ENCODE measurements around the gene FSTL5. TPM values are rescaled to one million over a fixed set of nuclear protein-coding genes. Genes with fewer than 3 reads are reported as not detected.

FSTL5 gene
- total RNA-seq, 2 experiments from 2014 or later, result not detected

- Histone ChIP-seq H3K9me2 (ENCODE audit: insufficient read depth, low read length) (no peaks in the 10 kb centered on the region), H3K4me3 (ENCODE audit: low read depth, low read length, poor library complexity, severe bottlenecking) (no peak overlapping the region), H2AFZ (ENCODE audit: low read length) (no peak overlapping the region), H3K4me1 (ENCODE audit: insufficient read depth, low read length, poor library complexity, severe bottlenecking) (no peaks in the 10 kb centered on the region), H3K79me2 (ENCODE audit: insufficient read depth, low read depth, low read length) (no peaks in the 10 kb centered on the region), H3K27ac (ENCODE audit: low read depth, low read length, poor library complexity, severe bottlenecking) (no peak overlapping the region), H3K4me2 (ENCODE audit: low read length) (no peak overlapping the region), H4K20me1 (ENCODE audit: insufficient read depth, low read length) (no peaks in the 10 kb centered on the region), H3K9me3 (ENCODE audit: low read length) (no peaks in the 10 kb centered on the region), H3K36me3 (ENCODE audit: insufficient read depth, low read length) (no peaks in the 10 kb centered on the region)
- ChIA-PET CTCF (ENCODE audit: unreplicated experiment) (no interaction called here), POLR2A (no interaction called here)
- intact Hi-C loops (cut with micrococcal nuclease; ENCODE audit: unreplicated experiment), result no loop called here
- no TSS peak for BruUV-seq (replicated peaks)
- TF ChIP-seq, protein P1, sequence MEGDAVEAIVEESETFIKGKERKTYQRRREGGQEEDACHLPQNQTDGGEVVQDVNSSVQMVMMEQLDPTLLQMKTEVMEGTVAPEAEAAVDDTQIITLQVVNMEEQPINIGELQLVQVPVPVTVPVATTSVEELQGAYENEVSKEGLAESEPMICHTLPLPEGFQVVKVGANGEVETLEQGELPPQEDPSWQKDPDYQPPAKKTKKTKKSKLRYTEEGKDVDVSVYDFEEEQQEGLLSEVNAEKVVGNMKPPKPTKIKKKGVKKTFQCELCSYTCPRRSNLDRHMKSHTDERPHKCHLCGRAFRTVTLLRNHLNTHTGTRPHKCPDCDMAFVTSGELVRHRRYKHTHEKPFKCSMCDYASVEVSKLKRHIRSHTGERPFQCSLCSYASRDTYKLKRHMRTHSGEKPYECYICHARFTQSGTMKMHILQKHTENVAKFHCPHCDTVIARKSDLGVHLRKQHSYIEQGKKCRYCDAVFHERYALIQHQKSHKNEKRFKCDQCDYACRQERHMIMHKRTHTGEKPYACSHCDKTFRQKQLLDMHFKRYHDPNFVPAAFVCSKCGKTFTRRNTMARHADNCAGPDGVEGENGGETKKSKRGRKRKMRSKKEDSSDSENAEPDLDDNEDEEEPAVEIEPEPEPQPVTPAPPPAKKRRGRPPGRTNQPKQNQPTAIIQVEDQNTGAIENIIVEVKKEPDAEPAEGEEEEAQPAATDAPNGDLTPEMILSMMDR (conservative IDR thresholded peaks at IDR 0.05; ENCODE audit: low read length), result no peak
- TF ChIP-seq EZH2phosphoT487 (IDR thresholded peaks at IDR 0.05; ENCODE audit: borderline replicate concordance, low read depth, low read length), result no peak
- no peak for DNase-seq (ENCODE audit: low spot score)
These were observed 125.7 kb downstream of the FSTL5 start for GRCh38 chr4:162038112-162038511.

GRCh38 chr4:162017863-162018262 is 145.9 kb downstream of the FSTL5 start:
- Histone ChIP-seq H2AFZ (ENCODE audit: low read length) (no peak overlapping the region), H3K9me2 (ENCODE audit: insufficient read depth, low read length) (no peaks in the 10 kb centered on the region), H3K9me3 (ENCODE audit: low read length) (no peaks in the 10 kb centered on the region), H3K4me3 (ENCODE audit: low read depth, low read length, poor library complexity, severe bottlenecking) (no peak overlapping the region), H4K20me1 (ENCODE audit: insufficient read depth, low read length) (no peaks in the 10 kb centered on the region), H3K36me3 (ENCODE audit: insufficient read depth, low read length) (no peaks in the 10 kb centered on the region), H3K4me2 (ENCODE audit: low read length) (no peak overlapping the region), H3K79me2 (ENCODE audit: insufficient read depth, low read depth, low read length) (no peaks in the 10 kb centered on the region), H3K4me1 (ENCODE audit: insufficient read depth, low read length, poor library complexity, severe bottlenecking) (no peaks in the 10 kb centered on the region), H3K27ac (ENCODE audit: low read depth, low read length, poor library complexity, severe bottlenecking) (no peak overlapping the region)
- no peak for DNase-seq (ENCODE audit: low spot score)
- CTCF ChIA-PET (ENCODE audit: unreplicated experiment), result no interaction called here
- POLR2A ChIA-PET, result no interaction called here
- intact Hi-C loops (cut with micrococcal nuclease; ENCODE audit: unreplicated experiment), result no loop called here
- TF ChIP-seq, protein P1 (conservative IDR thresholded peaks at IDR 0.05; ENCODE audit: low read length), result no peak
- TF ChIP-seq EZH2phosphoT487 (IDR thresholded peaks at IDR 0.05; ENCODE audit: borderline replicate concordance, low read depth, low read length), result no peak
- no TSS peak for BruUV-seq (replicated peaks)

DNA sequence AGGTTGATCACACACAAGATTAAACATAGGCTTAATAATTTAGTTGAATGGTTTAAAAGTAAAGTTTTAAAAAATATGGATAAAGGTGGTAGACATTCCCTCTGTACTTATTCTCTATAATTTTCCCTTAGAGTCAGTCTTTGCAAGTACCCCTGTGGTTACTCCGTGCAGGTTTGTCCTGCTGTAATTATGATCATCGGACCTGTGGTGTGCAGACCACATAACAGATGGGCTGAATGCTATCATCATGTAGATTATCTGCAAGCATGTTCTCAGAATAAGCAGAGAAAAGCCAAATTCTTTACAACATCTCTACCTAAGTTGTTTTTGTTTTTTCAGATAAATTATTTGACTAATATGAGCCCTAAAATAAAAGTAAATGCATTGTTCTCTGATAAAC is 146.8 kb downstream of the FSTL5 start:
- no peak overlapping the region for H3K27ac ChIP-seq (ENCODE audit: low read depth, low read length, poor library complexity, severe bottlenecking)
- no TSS peak for BruUV-seq (replicated peaks)
- TF ChIP-seq, protein P1 (conservative IDR thresholded peaks at IDR 0.05; ENCODE audit: low read length), result no peak
- TF ChIP-seq EZH2phosphoT487 (IDR thresholded peaks at IDR 0.05; ENCODE audit: borderline replicate concordance, low read depth, low read length), result no peak
- intact Hi-C loops (cut with micrococcal nuclease; ENCODE audit: unreplicated experiment), result no loop called here
- no peak for DNase-seq (ENCODE audit: low spot score)
- no peaks in the 10 kb centered on the region for H3K4me1 ChIP-seq (ENCODE audit: insufficient read depth, low read length, poor library complexity, severe bottlenecking)
- POLR2A ChIA-PET, result no interaction called here
- H2AFZ ChIP-seq (ENCODE audit: low read length), result no peak overlapping the region
- no peak overlapping the region for H3K4me3 ChIP-seq (ENCODE audit: low read depth, low read length, poor library complexity, severe bottlenecking)
- no peaks in the 10 kb centered on the region for H3K36me3 ChIP-seq (ENCODE audit: insufficient read depth, low read length)
- CTCF ChIA-PET (ENCODE audit: unreplicated experiment), result no interaction called here
- no peaks in the 10 kb centered on the region for H4K20me1 ChIP-seq (ENCODE audit: insufficient read depth, low read length)
- H3K79me2 ChIP-seq (ENCODE audit: insufficient read depth, low read depth, low read length), result no peaks in the 10 kb centered on the region
- H3K4me2 ChIP-seq (ENCODE audit: low read length), result no peak overlapping the region
- H3K9me3 ChIP-seq (ENCODE audit: low read length), result no peaks in the 10 kb centered on the region
- H3K9me2 ChIP-seq (ENCODE audit: insufficient read depth, low read length), result no peaks in the 10 kb centered on the region

Data from OCI-LY7 (cell line).